Right lobe of liver (tissue), 6 donors: ENCODE measurements around the gene TBPL1. TPM values are rescaled to one million over a fixed set of nuclear protein-coding genes. Genes with fewer than 3 reads are reported as not detected.

Experiments used
- ATAC-seq, 4 donors: fragments of 200-7000 bp; cut with Tn5 transposase; one replicate each; pipeline ENCODE4 v1.9.1; 2020; ENCODE audit warnings: mild to moderate bottlenecking in 4 of 4, moderate library complexity in 4 of 4
- DNase-seq, 3 donors: peaks; one replicate each; pipeline ENCODE4 v3.0.0-alpha.2; 2020
- H3K27ac ChIP-seq, 3 donors: fragments of 200-600 bp; one replicate each; pipeline ENCODE4 v1.8.0; 2022
- H3K27me3 ChIP-seq, 2 donors: fragments of 200-600 bp; one replicate each; pipeline ENCODE4 v1.8.0; 2022
- H3K36me3 ChIP-seq, 4 donors: fragments of 200-600 bp; sonication (generic) in 1 of 4; one replicate each; pipeline versions ENCODE4 v1.5.1 to v1.8.0; 2017 to 2022; ENCODE audit warnings: control low read depth in 1 of 4
- H3K4me1 ChIP-seq, 4 donors: fragments of 200-600 bp; sonication (generic) in 1 of 4; one replicate each; pipeline versions ENCODE4 v1.5.1 to v1.8.0; 2017 to 2022; ENCODE audit warnings: control low read depth in 1 of 4
- H3K4me3 ChIP-seq, 3 donors: fragments of 200-600 bp; one replicate each; pipeline ENCODE4 v1.8.0; 2022
- H3K9me3 ChIP-seq, 4 donors: fragments of 200-600 bp; sonication (generic) in 1 of 4; one replicate each; pipeline versions ENCODE4 v1.5.1 to v1.8.0; 2017 to 2022; ENCODE audit warnings: control low read depth in 1 of 4
- POLR2A ChIP-seq: fragments of 450-650 bp; IDR thresholded peaks from one replicate; pipeline ENCODE4 v1.6.1; 2017; ENCODE audit warnings: antibody characterized with exemption, mild to moderate bottlenecking
- WGBS: methylation state at CpG from one replicate; pipeline ENCODE4 v1.1.6; 2018; ENCODE audit warnings: low coverage, low lambda C conversion rate; ENCODE audit not compliant: insufficient coverage; ENCODE audit errors: missing lambda C conversion rate; 5-methylcytosine and 5-hydroxymethylcytosine counted together
- intact Hi-C, 2 donors: fragments of 100-400 bp; cut with DNase I; formaldehyde crosslinking; loops; one replicate each; pipeline versions ENCODE4 v1.11.2 to v1.14.1; 2022
- total RNA-seq, 6 experiments: library from RNA; depleted of rRNA in 2 of 6; stranded (reverse); fragments of >200 nt in 2 of 6; fragmentation: NEBNext Ultra II Directional in 3 of 6; extraction: Animal tissue kit (Norgen Biotek cat#: 25700) in 3 of 6; gene quantifications; one replicate each; pipeline versions ENCODE4 v1.1.0 to v1.2.4, GENCODE V29; 2016 to 2023
- TF ChIP-seq, protein P1 (sequence below), 4 donors: fragments of 200-600 bp in 3 of 4; fragments of 450-650 bp in 1 of 4; IDR thresholded peaks; one replicate each; pipeline versions ENCODE4 v1.5.1 to v1.8.0; 2016 to 2022; ENCODE audit warnings: antibody characterized with exemption in 4 of 4, mild to moderate bottlenecking in 2 of 4
- donor health status: DM: no; HTN: yes; CAD: no.
- donor health status: DM: no; HTN: no; CAD: no.
- donor health status: DM: no; HTN: no; CAD: no.
- donor health status: DM: no; HTN: yes; CAD: no.
- donor health status: DM: no; HTN: yes; CAD: no.

Gene TBPL1
- total RNA-seq, 6 experiments from 2014 or later, result 6.0 to 11.5 (median 9.4) TPM

DNA sequence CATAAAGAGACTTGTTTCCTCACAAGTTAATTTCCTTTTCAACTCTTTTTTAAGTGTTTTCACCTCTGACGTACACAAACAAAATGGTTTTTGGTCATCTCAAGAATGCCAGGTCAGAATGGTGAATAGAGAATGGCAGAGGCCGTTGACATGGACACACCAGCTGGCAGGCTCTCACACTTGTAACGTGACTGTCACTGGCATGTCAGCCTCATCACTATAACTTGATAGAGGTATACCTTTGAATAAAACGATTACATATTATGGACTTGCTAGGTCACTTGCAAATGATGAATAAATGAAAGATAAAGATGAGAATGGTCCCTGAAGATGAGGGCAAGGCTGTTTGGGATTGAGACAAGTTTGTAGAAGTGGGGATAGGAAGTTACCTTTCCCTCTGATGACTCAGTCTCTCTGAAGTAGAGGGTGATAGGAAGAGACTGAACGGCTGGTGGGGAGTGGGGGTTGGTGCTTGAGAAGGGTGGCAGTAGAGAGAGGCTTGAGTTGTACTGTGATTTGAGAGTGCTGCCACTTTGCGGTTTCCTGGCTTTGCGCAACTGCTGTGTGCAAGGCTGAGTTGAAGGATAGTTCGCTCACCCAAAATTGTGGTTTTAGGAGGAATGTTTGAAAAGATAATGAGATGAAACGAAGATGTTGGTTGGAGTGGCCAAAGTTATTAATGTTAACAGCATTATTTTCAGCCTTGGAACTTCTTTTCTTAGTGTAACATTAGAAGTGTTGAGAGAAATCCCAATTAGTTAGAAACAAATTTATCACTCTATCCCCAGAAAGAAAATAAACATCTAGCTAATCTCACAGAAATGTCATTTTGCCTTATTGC, 30.3 kb downstream of the TBPL1 start:
- ATAC-seq (peak in 3 of 4 donors; percentile 42 to 60 (median 42)), DNase-seq (no peak)
- Histone ChIP-seq H3K27ac (no peak overlapping the region), H3K9me3 (no peaks in the 10 kb centered on the region), H3K36me3 (peaks cover 0 to 38% (median 2%) of the 10 kb centered on the region in 4 donors), H3K27me3 (no peaks in the 10 kb centered on the region), H3K4me3 (no peak overlapping the region), H3K4me1 (peaks cover 0 to 5% (median 0%) of the 10 kb centered on the region in 4 donors)
- TF ChIP-seq, protein P1, sequence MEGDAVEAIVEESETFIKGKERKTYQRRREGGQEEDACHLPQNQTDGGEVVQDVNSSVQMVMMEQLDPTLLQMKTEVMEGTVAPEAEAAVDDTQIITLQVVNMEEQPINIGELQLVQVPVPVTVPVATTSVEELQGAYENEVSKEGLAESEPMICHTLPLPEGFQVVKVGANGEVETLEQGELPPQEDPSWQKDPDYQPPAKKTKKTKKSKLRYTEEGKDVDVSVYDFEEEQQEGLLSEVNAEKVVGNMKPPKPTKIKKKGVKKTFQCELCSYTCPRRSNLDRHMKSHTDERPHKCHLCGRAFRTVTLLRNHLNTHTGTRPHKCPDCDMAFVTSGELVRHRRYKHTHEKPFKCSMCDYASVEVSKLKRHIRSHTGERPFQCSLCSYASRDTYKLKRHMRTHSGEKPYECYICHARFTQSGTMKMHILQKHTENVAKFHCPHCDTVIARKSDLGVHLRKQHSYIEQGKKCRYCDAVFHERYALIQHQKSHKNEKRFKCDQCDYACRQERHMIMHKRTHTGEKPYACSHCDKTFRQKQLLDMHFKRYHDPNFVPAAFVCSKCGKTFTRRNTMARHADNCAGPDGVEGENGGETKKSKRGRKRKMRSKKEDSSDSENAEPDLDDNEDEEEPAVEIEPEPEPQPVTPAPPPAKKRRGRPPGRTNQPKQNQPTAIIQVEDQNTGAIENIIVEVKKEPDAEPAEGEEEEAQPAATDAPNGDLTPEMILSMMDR (IDR thresholded peaks at IDR 0.05), result no peak
- no peak for TF ChIP-seq POLR2A
- WGBS, result 75% methylated on average over 8 of the region's 9 CpGs
- intact Hi-C loops, result no loop called here

DNA sequence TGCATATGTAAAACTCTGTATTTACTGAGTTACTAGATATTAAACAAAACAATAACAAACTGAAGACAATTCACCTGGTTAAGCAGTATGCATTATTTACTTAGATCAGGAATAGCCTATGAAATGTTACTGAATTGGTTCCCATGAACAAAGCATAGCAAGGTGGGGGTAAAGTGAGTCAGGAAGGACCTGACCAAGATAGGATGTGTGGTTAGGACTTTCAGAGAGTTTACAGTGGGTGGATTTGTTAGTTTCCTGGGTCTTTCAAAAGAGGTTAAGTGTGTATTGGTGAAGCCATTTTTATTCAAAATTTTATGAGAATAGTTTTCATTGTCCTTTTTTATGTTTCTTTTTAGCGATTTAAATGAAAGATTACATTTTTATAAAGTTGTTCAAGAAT, 32.9 kb downstream of the TBPL1 start:
- ATAC-seq (no peak), DNase-seq (no peak)
- Histone ChIP-seq H3K4me3 (no peak overlapping the region), H3K9me3 (no peaks in the 10 kb centered on the region), H3K27me3 (no peaks in the 10 kb centered on the region), H3K36me3 (peaks cover 0 to 36% (median 2%) of the 10 kb centered on the region in 4 donors), H3K27ac (no peak overlapping the region), H3K4me1 (peaks cover 0 to 5% (median 2%) of the 10 kb centered on the region in 4 donors)
- TF ChIP-seq, protein P1 (IDR thresholded peaks at IDR 0.05), result no peak
- TF ChIP-seq POLR2A, result no peak
- intact Hi-C loops, result no loop called here
- WGBS, result 93% methylated on average over 1 of the region's 1 CpG

DNA sequence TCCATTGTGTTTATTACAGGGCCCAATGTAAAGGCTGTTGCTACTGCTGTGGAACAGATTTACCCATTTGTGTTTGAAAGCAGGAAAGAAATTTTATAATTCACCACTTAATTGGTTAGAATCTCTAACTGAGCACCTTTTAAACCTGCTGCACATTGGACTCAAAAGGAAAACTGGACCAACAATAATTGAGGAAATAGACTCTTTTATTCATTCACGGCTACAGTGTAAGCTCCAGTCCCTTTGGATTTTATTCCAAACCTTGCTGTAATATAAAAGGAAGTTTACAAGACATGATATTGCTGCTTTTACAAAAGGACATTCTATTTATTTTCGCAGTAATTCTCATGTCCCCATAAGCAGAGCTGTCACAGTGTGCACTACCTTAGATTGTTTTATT, 33.9 kb downstream of the TBPL1 start:
- Histone ChIP-seq H3K27ac (no peak overlapping the region), H3K4me1 (peaks cover 0 to 7% (median 3%) of the 10 kb centered on the region in 4 donors), H3K36me3 (peaks cover 0 to 27% (median 2%) of the 10 kb centered on the region in 4 donors), H3K4me3 (no peak overlapping the region), H3K9me3 (no peaks in the 10 kb centered on the region), H3K27me3 (no peaks in the 10 kb centered on the region)
- DNase-seq (no peak), ATAC-seq (no peak)
- TF ChIP-seq, protein P1 (IDR thresholded peaks at IDR 0.05), result no peak
- no peak for TF ChIP-seq POLR2A
- 97% methylated on average over 2 of the region's 2 CpGs for WGBS
- intact Hi-C loops, result no loop called here

DNA sequence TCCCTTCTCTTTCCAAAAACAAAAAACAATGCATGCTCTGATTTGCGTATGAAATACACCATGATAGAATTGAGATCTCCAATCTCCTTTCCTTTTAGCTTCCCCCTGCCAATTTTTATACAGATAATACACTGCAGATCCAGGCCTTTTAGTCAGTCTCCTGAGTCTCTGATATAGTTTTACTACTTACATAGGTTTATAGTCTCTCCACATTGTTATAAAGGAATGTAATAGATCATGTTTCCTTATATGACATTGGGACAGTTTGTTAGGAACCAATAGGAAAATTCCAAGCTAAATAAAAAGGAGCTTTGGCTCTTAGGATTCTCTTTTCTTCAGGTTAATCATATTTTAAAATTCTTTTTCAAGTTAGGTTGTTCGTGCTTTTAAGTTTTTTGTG, 36.5 kb downstream of the TBPL1 start:
- DNase-seq, result no peak
- H3K27me3 ChIP-seq, result no peaks in the 10 kb centered on the region
- intact Hi-C loops, result no loop called here
- no peak for ATAC-seq
- peaks cover 0 to 17% (median 3%) of the 10 kb centered on the region in 4 donors for H3K4me1 ChIP-seq
- H3K36me3 ChIP-seq, result peaks cover 0 to 13% (median 2%) of the 10 kb centered on the region in 4 donors
- TF ChIP-seq, protein P1 (IDR thresholded peaks at IDR 0.05), result no peak
- TF ChIP-seq POLR2A, result no peak
- H3K27ac ChIP-seq, result no peak overlapping the region
- no peaks in the 10 kb centered on the region for H3K9me3 ChIP-seq
- H3K4me3 ChIP-seq, result no peak overlapping the region
- WGBS, result 79% methylated on average over 2 of the region's 2 CpGs
